ENCODE data around the gene KHDRBS2.

GRCh38 chr6:62202078-62202477 is 83.9 kb downstream of the KHDRBS2 start:
- TF ChIP-seq, protein P1, sequence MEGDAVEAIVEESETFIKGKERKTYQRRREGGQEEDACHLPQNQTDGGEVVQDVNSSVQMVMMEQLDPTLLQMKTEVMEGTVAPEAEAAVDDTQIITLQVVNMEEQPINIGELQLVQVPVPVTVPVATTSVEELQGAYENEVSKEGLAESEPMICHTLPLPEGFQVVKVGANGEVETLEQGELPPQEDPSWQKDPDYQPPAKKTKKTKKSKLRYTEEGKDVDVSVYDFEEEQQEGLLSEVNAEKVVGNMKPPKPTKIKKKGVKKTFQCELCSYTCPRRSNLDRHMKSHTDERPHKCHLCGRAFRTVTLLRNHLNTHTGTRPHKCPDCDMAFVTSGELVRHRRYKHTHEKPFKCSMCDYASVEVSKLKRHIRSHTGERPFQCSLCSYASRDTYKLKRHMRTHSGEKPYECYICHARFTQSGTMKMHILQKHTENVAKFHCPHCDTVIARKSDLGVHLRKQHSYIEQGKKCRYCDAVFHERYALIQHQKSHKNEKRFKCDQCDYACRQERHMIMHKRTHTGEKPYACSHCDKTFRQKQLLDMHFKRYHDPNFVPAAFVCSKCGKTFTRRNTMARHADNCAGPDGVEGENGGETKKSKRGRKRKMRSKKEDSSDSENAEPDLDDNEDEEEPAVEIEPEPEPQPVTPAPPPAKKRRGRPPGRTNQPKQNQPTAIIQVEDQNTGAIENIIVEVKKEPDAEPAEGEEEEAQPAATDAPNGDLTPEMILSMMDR (IDR thresholded peaks at IDR 0.05) = no peak
- no peak for TF ChIP-seq POLR2A (IDR thresholded peaks at IDR 0.05)
